ENCODE results near the gene BDH1. TPM values are rescaled to one million over a fixed set of nuclear protein-coding genes. Genes with fewer than 3 reads are reported as not detected.

The BDH1 gene
- polyA plus RNA-seq, 1 of the 3 experiments (the other 2 are of a cell fraction) = 19.8 TPM

DNA sequence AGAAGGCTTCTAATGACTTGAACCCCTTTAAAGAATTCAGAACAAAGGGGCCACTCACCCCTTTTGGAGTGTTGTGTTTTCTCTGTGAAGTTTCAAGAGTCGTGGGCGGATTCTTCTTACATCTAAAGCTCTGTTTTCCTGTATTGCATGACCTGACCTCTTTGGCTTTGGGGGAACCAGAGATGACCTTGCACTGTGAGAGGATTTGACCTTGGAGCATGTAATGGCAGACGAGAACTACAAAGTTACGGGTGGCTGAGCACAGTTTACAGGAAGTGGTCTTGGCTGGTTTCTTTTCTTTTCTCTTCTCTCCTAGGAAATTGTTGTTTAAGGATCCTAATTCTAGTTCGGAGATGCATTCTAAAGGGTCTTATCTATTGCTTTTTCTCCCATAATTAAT is 6.2 kb upstream of the BDH1 start (continued):
- TF ChIP-seq NFIC (IDR thresholded peaks at IDR 0.05; ENCODE audit: borderline replicate concordance) (no peak), JUND (IDR thresholded peaks at IDR 0.05) (no peak)

- no peak overlapping the region for H3K4me2 ChIP-seq
- no peaks in the 10 kb centered on the region for H4K20me1 ChIP-seq (ENCODE audit: insufficient read depth)
- no peak overlapping the region for H3K27ac ChIP-seq (ENCODE audit: low read depth in 2 of 2, low read length in 1 of 2)
- no peaks in the 10 kb centered on the region for H3K79me2 ChIP-seq (ENCODE audit: insufficient read depth)
- CTCF ChIA-PET = no interaction called here
- WGBS (ENCODE audit: low lambda C conversion rate) = 58% methylated on average over 3 of the region's 3 CpGs
- peaks cover 14% of the 10 kb centered on the region; the same call in 1 of the 2 replicates for H3K27me3 ChIP-seq (ENCODE audit: insufficient read depth)
- POLR2A ChIA-PET = no interaction called here
- H3F3A ChIP-seq (replicated peaks; ENCODE audit: insufficient read depth) = no peaks in the 10 kb centered on the region
- no peaks in the 10 kb centered on the region; a peak in 1 of 4 replicates for H3K4me1 ChIP-seq (ENCODE audit: control insufficient read depth in 1 of 2, insufficient read depth in 2 of 2, low read depth in 1 of 2, low read length in 1 of 2)
- TF ChIP-seq REST (IDR thresholded peaks at IDR 0.05; ENCODE audit: low read depth, low read length) (no peak), YY1 (IDR thresholded peaks at IDR 0.05; ENCODE audit: low read depth) (no peak), CHD2 (IDR thresholded peaks at IDR 0.05; ENCODE audit: low read length, partially characterized antibody) (no peak), EP300 (IDR thresholded peaks at IDR 0.05; ENCODE audit: borderline replicate concordance in 1 of 2, low read depth in 1 of 2, low read length in 1 of 2) (no peak), SMC3 (IDR thresholded peaks at IDR 0.05; ENCODE audit: low read depth, low read length) (no peak), FOXM1 (IDR thresholded peaks at IDR 0.05; ENCODE audit: low read depth) (no peak)
- TF ChIP-seq, protein P1, sequence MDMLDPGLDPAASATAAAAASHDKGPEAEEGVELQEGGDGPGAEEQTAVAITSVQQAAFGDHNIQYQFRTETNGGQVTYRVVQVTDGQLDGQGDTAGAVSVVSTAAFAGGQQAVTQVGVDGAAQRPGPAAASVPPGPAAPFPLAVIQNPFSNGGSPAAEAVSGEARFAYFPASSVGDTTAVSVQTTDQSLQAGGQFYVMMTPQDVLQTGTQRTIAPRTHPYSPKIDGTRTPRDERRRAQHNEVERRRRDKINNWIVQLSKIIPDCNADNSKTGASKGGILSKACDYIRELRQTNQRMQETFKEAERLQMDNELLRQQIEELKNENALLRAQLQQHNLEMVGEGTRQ (IDR thresholded peaks at IDR 0.05; ENCODE audit: borderline replicate concordance, low read depth, low read length) = no peak
- TF ChIP-seq, protein P2, sequence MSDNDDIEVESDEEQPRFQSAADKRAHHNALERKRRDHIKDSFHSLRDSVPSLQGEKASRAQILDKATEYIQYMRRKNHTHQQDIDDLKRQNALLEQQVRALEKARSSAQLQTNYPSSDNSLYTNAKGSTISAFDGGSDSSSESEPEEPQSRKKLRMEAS (IDR thresholded peaks at IDR 0.05; ENCODE audit: low read depth) = no peak
- TF ChIP-seq, protein P3, sequence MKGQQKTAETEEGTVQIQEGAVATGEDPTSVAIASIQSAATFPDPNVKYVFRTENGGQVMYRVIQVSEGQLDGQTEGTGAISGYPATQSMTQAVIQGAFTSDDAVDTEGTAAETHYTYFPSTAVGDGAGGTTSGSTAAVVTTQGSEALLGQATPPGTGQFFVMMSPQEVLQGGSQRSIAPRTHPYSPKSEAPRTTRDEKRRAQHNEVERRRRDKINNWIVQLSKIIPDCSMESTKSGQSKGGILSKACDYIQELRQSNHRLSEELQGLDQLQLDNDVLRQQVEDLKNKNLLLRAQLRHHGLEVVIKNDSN (IDR thresholded peaks at IDR 0.05; ENCODE audit: borderline replicate concordance, low read depth) = no peak
- TF ChIP-seq, protein P4, sequence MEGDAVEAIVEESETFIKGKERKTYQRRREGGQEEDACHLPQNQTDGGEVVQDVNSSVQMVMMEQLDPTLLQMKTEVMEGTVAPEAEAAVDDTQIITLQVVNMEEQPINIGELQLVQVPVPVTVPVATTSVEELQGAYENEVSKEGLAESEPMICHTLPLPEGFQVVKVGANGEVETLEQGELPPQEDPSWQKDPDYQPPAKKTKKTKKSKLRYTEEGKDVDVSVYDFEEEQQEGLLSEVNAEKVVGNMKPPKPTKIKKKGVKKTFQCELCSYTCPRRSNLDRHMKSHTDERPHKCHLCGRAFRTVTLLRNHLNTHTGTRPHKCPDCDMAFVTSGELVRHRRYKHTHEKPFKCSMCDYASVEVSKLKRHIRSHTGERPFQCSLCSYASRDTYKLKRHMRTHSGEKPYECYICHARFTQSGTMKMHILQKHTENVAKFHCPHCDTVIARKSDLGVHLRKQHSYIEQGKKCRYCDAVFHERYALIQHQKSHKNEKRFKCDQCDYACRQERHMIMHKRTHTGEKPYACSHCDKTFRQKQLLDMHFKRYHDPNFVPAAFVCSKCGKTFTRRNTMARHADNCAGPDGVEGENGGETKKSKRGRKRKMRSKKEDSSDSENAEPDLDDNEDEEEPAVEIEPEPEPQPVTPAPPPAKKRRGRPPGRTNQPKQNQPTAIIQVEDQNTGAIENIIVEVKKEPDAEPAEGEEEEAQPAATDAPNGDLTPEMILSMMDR (IDR thresholded peaks at IDR 0.05) = no peak
- H3K9me3 ChIP-seq = peaks cover 9% of the 10 kb centered on the region; the same call in 1 of the 2 replicates
- H3K4me3 ChIP-seq (ENCODE audit: low read depth in 2 of 2, low read length in 1 of 2) = no peak overlapping the region
- DNase-seq = no peak
- no peak overlapping the region for H3K9ac ChIP-seq
- H3K36me3 ChIP-seq (replicated peaks in 1 of 2; ENCODE audit: control insufficient read depth in 1 of 2, insufficient read depth in 2 of 2, low read length in 1 of 2) = no peaks in the 10 kb centered on the region
- H3K9me2 ChIP-seq = no peaks in the 10 kb centered on the region
- no peak overlapping the region for H2AFZ ChIP-seq (ENCODE audit: low read depth)
Observed at GRCh38 chr3:197559651-197560050, 3.9 kb upstream of the BDH1 start.

Measured in SK-N-SH (cell line).